Natural killer cell (primary cell): ENCODE measurements around the gene FBP2. TPM values are rescaled to one million over a fixed set of nuclear protein-coding genes. Genes with fewer than 3 reads are reported as not detected.

ENCODE experiments used
- ATAC-seq, 3 donors: fragments of 150-1000 bp in 2 of 3; fragments of 200-7000 bp in 1 of 3; cut with Tn5 transposase; 1 replicate in 1 of 3; 2 replicates in 2 of 3; pipeline ENCODE4 v1.10.0; 2021; ENCODE audit warnings: mild to moderate bottlenecking in 2 of 3, moderate library complexity in 2 of 3
- DNase-seq, 2 donors: peaks; one replicate each; pipeline versions ENCODE4 v3.0.0 to v3.0.0-alpha.2; 2013 to 2021; ENCODE audit warnings: mixed read lengths in 1 of 2
- H3K27ac ChIP-seq: one replicate; pipeline ENCODE4 v1.5.1; 2013; ENCODE audit warnings: mild to moderate bottlenecking, low read length
- H3K27me3 ChIP-seq: one replicate; pipeline ENCODE4 v1.6.1; 2013; ENCODE audit warnings: low read length; ENCODE audit not compliant: control insufficient read depth, insufficient read depth
- H3K36me3 ChIP-seq: one replicate; pipeline ENCODE4 v1.6.1; 2013; ENCODE audit warnings: low read length; ENCODE audit not compliant: control insufficient read depth, insufficient read depth
- H3K4me1 ChIP-seq: one replicate; pipeline ENCODE4 v1.6.1; 2013; ENCODE audit warnings: low read length; ENCODE audit not compliant: control insufficient read depth, insufficient read depth
- H3K4me3 ChIP-seq: one replicate; pipeline ENCODE4 v1.5.1; 2013; ENCODE audit warnings: low read length
- H3K9me3 ChIP-seq: one replicate; pipeline ENCODE4 v1.6.1; 2013; ENCODE audit warnings: low read length; ENCODE audit not compliant: control insufficient read depth, insufficient read depth
- H3K27ac Mint-ChIP-seq, 2 donors: one replicate each; pipeline ENCODE4 v1.8.0; 2022; ENCODE audit warnings: mild to moderate bottlenecking in 2 of 2, mixed read lengths in 2 of 2, moderate library complexity in 1 of 2
- H3K27me3 Mint-ChIP-seq, 2 donors: one replicate each; pipeline ENCODE4 v1.8.0; 2022; ENCODE audit warnings: low read depth in 2 of 2, mixed read lengths in 2 of 2
- H3K36me3 Mint-ChIP-seq: one replicate; pipeline ENCODE4 v1.8.0; 2022; ENCODE audit warnings: mixed read lengths
- H3K4me1 Mint-ChIP-seq, 2 donors: one replicate each; pipeline ENCODE4 v1.8.0; 2022; ENCODE audit warnings: mixed read lengths in 2 of 2
- H3K4me3 Mint-ChIP-seq: one replicate; pipeline ENCODE4 v1.8.0; 2022; ENCODE audit warnings: mild to moderate bottlenecking, moderate library complexity, mixed read lengths
- H3K9me3 Mint-ChIP-seq, 2 donors: one replicate each; pipeline ENCODE4 v1.8.0; 2022; ENCODE audit warnings: mixed read lengths in 2 of 2
- CTCF ChIP-seq: fragments of 200-600 bp; IDR thresholded peaks from one replicate; pipeline ENCODE4 v1.8.0; 2022; ENCODE audit warnings: antibody characterized with exemption
- WGBS: methylation state at CpG from one replicate; pipeline ENCODE4 v1.1.7; 2013; ENCODE audit warnings: missing lambda C conversion rate; ENCODE audit not compliant: insufficient coverage; 5-methylcytosine and 5-hydroxymethylcytosine counted together
- intact Hi-C: fragments of 100-400 bp; cut with micrococcal nuclease; formaldehyde crosslinking; loops from one replicate; pipeline ENCODE4 v1.14.2; 2022
- total RNA-seq, 4 donors: library from RNA; stranded (reverse); fragments of 120-200 nt in 1 of 4; gene quantifications; one replicate each; pipeline versions ENCODE4 v1.2.3 to v1.2.4, GENCODE V29; 2013 to 2022

The FBP2 gene
- total RNA-seq, 3 donors from 2014 or later (not counting 1 experiment from before 2014, with no cell fraction given): not detected

GRCh38 chr9:94514722-94515121 is 78.9 kb downstream of the FBP2 start:
- no peak overlapping the region for H3K4me3 ChIP-seq
- peaks cover 7 to 19% of the 10 kb centered on the region in 2 donors for H3K27me3 Mint-ChIP-seq
- H3K9me3 Mint-ChIP-seq: no peaks in the 10 kb centered on the region
- ATAC-seq: no peak
- H3K4me1 Mint-ChIP-seq: peaks cover 0 to 3% of the 10 kb centered on the region in 2 donors
- no peaks in the 10 kb centered on the region for H3K36me3 Mint-ChIP-seq
- peaks cover 2% of the 10 kb centered on the region for H3K27me3 ChIP-seq
- no peak overlapping the region for H3K27ac Mint-ChIP-seq
- no peak for DNase-seq
- no peaks in the 10 kb centered on the region for H3K9me3 ChIP-seq
- intact Hi-C loops: no loop called here
- H3K4me3 Mint-ChIP-seq: no peak overlapping the region
- WGBS: 80% methylated on average over 3 of the region's 3 CpGs
- no peaks in the 10 kb centered on the region for H3K36me3 ChIP-seq
- TF ChIP-seq CTCF: no peak
- no peaks in the 10 kb centered on the region for H3K4me1 ChIP-seq
- H3K27ac ChIP-seq: no peak overlapping the region

DNA sequence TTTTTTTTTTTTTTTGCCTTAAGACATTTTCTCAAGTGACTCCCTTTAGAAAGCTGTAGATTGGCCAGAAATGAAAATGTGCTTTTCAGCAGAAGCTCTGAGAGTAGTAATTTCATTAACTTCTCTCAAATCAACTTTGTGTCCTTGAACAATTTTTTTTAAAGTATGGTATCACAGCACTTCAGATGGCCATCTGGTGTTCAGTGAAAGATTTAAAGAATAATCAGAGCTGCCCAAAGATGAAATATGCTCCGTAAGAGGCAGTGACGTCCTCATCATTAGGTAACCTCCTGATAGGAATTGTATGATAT is 81.7 kb downstream of the FBP2 start:
- Histone ChIP-seq H3K4me3 (no peak overlapping the region), H3K9me3 (no peaks in the 10 kb centered on the region), H3K4me1 (no peaks in the 10 kb centered on the region), H3K27ac (no peak overlapping the region), H3K27me3 (peaks cover 2% of the 10 kb centered on the region), H3K36me3 (no peaks in the 10 kb centered on the region)
- DNase-seq (no peak), ATAC-seq (no peak)
- 86% methylated on average over 2 of the region's 2 CpGs for WGBS
- H3K27me3 Mint-ChIP-seq: peaks cover 15% of the 10 kb centered on the region in 2 donors
- intact Hi-C loops: no loop called here
- no peaks in the 10 kb centered on the region for H3K36me3 Mint-ChIP-seq
- H3K4me1 Mint-ChIP-seq: peaks cover 0 to 3% of the 10 kb centered on the region in 2 donors
- TF ChIP-seq CTCF: no peak
- H3K9me3 Mint-ChIP-seq: no peaks in the 10 kb centered on the region
- H3K4me3 Mint-ChIP-seq: no peak overlapping the region
- no peak overlapping the region for H3K27ac Mint-ChIP-seq

GRCh38 chr9:94511134-94511954 is 82.3 kb downstream of the FBP2 start:
- H3K27ac ChIP-seq: no peak overlapping the region
- Mint-ChIP-seq H3K27me3 (peaks cover 15 to 16% of the 10 kb centered on the region in 2 donors), H3K4me1 (peaks cover 0 to 3% of the 10 kb centered on the region in 2 donors), H3K4me3 (no peak overlapping the region), H3K36me3 (no peaks in the 10 kb centered on the region), H3K27ac (no peak overlapping the region), H3K9me3 (no peaks in the 10 kb centered on the region)
- ATAC-seq (no peak), DNase-seq (no peak)
- H3K4me3 ChIP-seq: no peak overlapping the region
- TF ChIP-seq CTCF: no peak
- H3K9me3 ChIP-seq: no peaks in the 10 kb centered on the region
- intact Hi-C loops: no loop called here
- H3K36me3 ChIP-seq: no peaks in the 10 kb centered on the region
- 78% methylated on average over 5 of the region's 6 CpGs for WGBS
- no peaks in the 10 kb centered on the region for H3K4me1 ChIP-seq
- H3K27me3 ChIP-seq: peaks cover 2% of the 10 kb centered on the region

Other genes starting within 250 kb of the FBP2 start
- gene PCAT7, start 38.7 kb downstream of the FBP2 start, total RNA-seq: not detected
- 10 to 100 TPM; 14.0 to 17.0 (median 15.5) TPM for gene FBP1, start 45.7 kb upstream of the FBP2 start, total RNA-seq
- gene AOPEP, start 132.9 kb upstream of the FBP2 start, total RNA-seq: 10 to 100 TPM; 20.1 to 22.6 (median 20.6) TPM